ENCODE results near the gene SLC6A3. TPM values are rescaled to one million over a fixed set of nuclear protein-coding genes. Genes with fewer than 3 reads are reported as not detected.
A peak's percentile ranks its signal among the peaks of the same experiment; 100 is the strongest.

Gene SLC6A3
- total and polyA plus RNA-seq, 2 donors (not counting 1 experiment from before 2014, with no cell fraction given), result not detected

- Histone ChIP-seq H3K9ac (ENCODE audit: insufficient read depth, low read length) (no peak overlapping the region), H3K36me3 (ENCODE audit: control insufficient read depth, insufficient read depth, low read length) (no peaks in the 10 kb centered on the region), H3K27me3 (ENCODE audit: control insufficient read depth, insufficient read depth, low read length) (peaks cover 17% of the 10 kb centered on the region), H3K4me1 (ENCODE audit: control insufficient read depth, extremely low read depth, insufficient read depth, low read length) (no peaks in the 10 kb centered on the region), H3K79me2 (ENCODE audit: control insufficient read depth, insufficient read depth, low read length) (no peaks in the 10 kb centered on the region), H3K4me2 (ENCODE audit: extremely low read depth, insufficient read depth, low read length) (no peak overlapping the region), H2AFZ (ENCODE audit: low read length) (no peak overlapping the region), H3K9me3 (ENCODE audit: control insufficient read depth, insufficient read depth, low read depth, low read length) (no peaks in the 10 kb centered on the region), H4K20me1 (ENCODE audit: control insufficient read depth, extremely low read depth, insufficient read depth, low read length) (no peaks in the 10 kb centered on the region), H3K27ac (ENCODE audit: insufficient read depth, low read length) (no peak overlapping the region), H3K4me3 (replicated peaks in 1 of 4; ENCODE audit: control extremely low read depth in 1 of 4, insufficient read depth in 1 of 4, low read depth in 3 of 4, low read length in 4 of 4) (no peak overlapping the region)
- TF ChIP-seq CTCF (conservative IDR thresholded peaks at IDR 0.05 in 1 of 2, IDR thresholded peaks at IDR 0.05 in 1 of 2; ENCODE audit: low read depth in 1 of 2, low read length in 2 of 2), result no peak
- no peak for TF ChIP-seq EZH2 (IDR thresholded peaks at IDR 0.05; ENCODE audit: low read length, missing control alignments)
- no peak for DNase-seq (ENCODE audit: low read depth in 2 of 2)
These were observed 57.4 kb downstream of the SLC6A3 start for GRCh38 chr5:1387876-1388275.

- Histone ChIP-seq H4K20me1 (ENCODE audit: control insufficient read depth, extremely low read depth, insufficient read depth, low read length) (no peaks in the 10 kb centered on the region), H2AFZ (ENCODE audit: low read length) (no peak overlapping the region), H3K27me3 (ENCODE audit: control insufficient read depth, insufficient read depth, low read length) (peaks cover 17% of the 10 kb centered on the region), H3K4me3 (replicated peaks in 1 of 4; ENCODE audit: control extremely low read depth in 1 of 4, insufficient read depth in 1 of 4, low read depth in 3 of 4, low read length in 4 of 4) (no peak overlapping the region), H3K4me1 (ENCODE audit: control insufficient read depth, extremely low read depth, insufficient read depth, low read length) (no peaks in the 10 kb centered on the region), H3K9ac (ENCODE audit: insufficient read depth, low read length) (no peak overlapping the region), H3K36me3 (ENCODE audit: control insufficient read depth, insufficient read depth, low read length) (no peaks in the 10 kb centered on the region), H3K27ac (ENCODE audit: insufficient read depth, low read length) (no peak overlapping the region), H3K4me2 (ENCODE audit: extremely low read depth, insufficient read depth, low read length) (no peak overlapping the region), H3K9me3 (ENCODE audit: control insufficient read depth, insufficient read depth, low read depth, low read length) (no peaks in the 10 kb centered on the region), H3K79me2 (ENCODE audit: control insufficient read depth, insufficient read depth, low read length) (no peaks in the 10 kb centered on the region)
- DNase-seq (ENCODE audit: low read depth in 2 of 2), result no peak
- no peak for TF ChIP-seq EZH2 (IDR thresholded peaks at IDR 0.05; ENCODE audit: low read length, missing control alignments)
- no peak for TF ChIP-seq CTCF (conservative IDR thresholded peaks at IDR 0.05 in 1 of 2, IDR thresholded peaks at IDR 0.05 in 1 of 2; ENCODE audit: low read depth in 1 of 2, low read length in 2 of 2)
These were observed 58.0 kb downstream of the SLC6A3 start for GRCh38 chr5:1387059-1387755.

- DNase-seq (ENCODE audit: low read depth in 2 of 2), result peak; percentile 7 to 21
- H3K9ac ChIP-seq (ENCODE audit: insufficient read depth, low read length), result peak overlapping the region; percentile 4
- TF ChIP-seq CTCF (conservative IDR thresholded peaks at IDR 0.05 in 1 of 2, IDR thresholded peaks at IDR 0.05 in 1 of 2; ENCODE audit: low read depth in 1 of 2, low read length in 2 of 2) (no peak), EZH2 (IDR thresholded peaks at IDR 0.05; ENCODE audit: low read length, missing control alignments) (peak; percentile 88)
These were observed 58.9 kb downstream of the SLC6A3 start for GRCh38 chr5:1386274-1386717.

More at GRCh38 chr5:1386274-1386717, 58.9 kb downstream of the SLC6A3 start:
- no peaks in the 10 kb centered on the region for H4K20me1 ChIP-seq (ENCODE audit: control insufficient read depth, extremely low read depth, insufficient read depth, low read length)
- peaks cover 17% of the 10 kb centered on the region for H3K27me3 ChIP-seq (ENCODE audit: control insufficient read depth, insufficient read depth, low read length)
- H3K79me2 ChIP-seq (ENCODE audit: control insufficient read depth, insufficient read depth, low read length), result no peaks in the 10 kb centered on the region
- peak overlapping the region; percentile 38 to 60 (median 49) for H3K4me3 ChIP-seq (replicated peaks in 1 of 4; ENCODE audit: control extremely low read depth in 1 of 4, insufficient read depth in 1 of 4, low read depth in 3 of 4, low read length in 4 of 4)
- no peaks in the 10 kb centered on the region for H3K9me3 ChIP-seq (ENCODE audit: control insufficient read depth, insufficient read depth, low read depth, low read length)
- no peak overlapping the region for H3K27ac ChIP-seq (ENCODE audit: insufficient read depth, low read length)
- H3K4me1 ChIP-seq (ENCODE audit: control insufficient read depth, extremely low read depth, insufficient read depth, low read length), result no peaks in the 10 kb centered on the region
- peak overlapping the region; percentile 90 for H3K4me2 ChIP-seq (ENCODE audit: extremely low read depth, insufficient read depth, low read length)
- peak overlapping the region; percentile 59 for H2AFZ ChIP-seq (ENCODE audit: low read length)
- H3K36me3 ChIP-seq (ENCODE audit: control insufficient read depth, insufficient read depth, low read length), result no peaks in the 10 kb centered on the region

All from fibroblast of lung (primary cell).